ENCODE measurements around the gene NTM.

GRCh38 chr11:131914361-131914774 is 544.0 kb downstream of the NTM start:
- TF ChIP-seq CTCF (IDR thresholded peaks at IDR 0.05; ENCODE audit: control extremely low read depth in 1 of 3, insufficient read depth in 1 of 3, low read depth in 1 of 3, low read length in 3 of 3) (peak in 1 of 3 experiments; percentile 18; a peak in 1 of 4 replicates), RAD21 (IDR thresholded peaks at IDR 0.05 in 1 of 2, conservative IDR thresholded peaks at IDR 0.05 in 1 of 2; ENCODE audit: low read depth in 2 of 2, low read length in 2 of 2) (peak; percentile 27 to 28; a peak in 3 of 4 replicates), EP300 (IDR thresholded peaks at IDR 0.05; ENCODE audit: borderline replicate concordance in 1 of 2, low read depth in 2 of 2, low read length in 2 of 2) (no peak), EZH2 (IDR thresholded peaks at IDR 0.05; ENCODE audit: low read depth, low read length, severe bottlenecking) (no peak), CEBPB (IDR thresholded peaks at IDR 0.05; ENCODE audit: low read depth, low read length) (no peak), RFX5 (IDR thresholded peaks at IDR 0.05; ENCODE audit: borderline replicate concordance, low read depth, low read length) (no peak), POLR2AphosphoS5 (IDR thresholded peaks at IDR 0.05; ENCODE audit: low read depth, low read length) (no peak), CHD2 (IDR thresholded peaks at IDR 0.05; ENCODE audit: low read length) (no peak), PHF8 (conservative IDR thresholded peaks at IDR 0.05; ENCODE audit: low read depth, low read length) (no peak), HDAC6 (IDR thresholded peaks at IDR 0.05; ENCODE audit: low read depth, low read length) (no peak), POLR2A (IDR thresholded peaks at IDR 0.05; ENCODE audit: control extremely low read depth in 1 of 2, low read depth in 2 of 2, low read length in 2 of 2) (no peak), TCF12 (IDR thresholded peaks at IDR 0.05; ENCODE audit: low read depth, low read length) (no peak)
- TF ChIP-seq, protein P1, sequence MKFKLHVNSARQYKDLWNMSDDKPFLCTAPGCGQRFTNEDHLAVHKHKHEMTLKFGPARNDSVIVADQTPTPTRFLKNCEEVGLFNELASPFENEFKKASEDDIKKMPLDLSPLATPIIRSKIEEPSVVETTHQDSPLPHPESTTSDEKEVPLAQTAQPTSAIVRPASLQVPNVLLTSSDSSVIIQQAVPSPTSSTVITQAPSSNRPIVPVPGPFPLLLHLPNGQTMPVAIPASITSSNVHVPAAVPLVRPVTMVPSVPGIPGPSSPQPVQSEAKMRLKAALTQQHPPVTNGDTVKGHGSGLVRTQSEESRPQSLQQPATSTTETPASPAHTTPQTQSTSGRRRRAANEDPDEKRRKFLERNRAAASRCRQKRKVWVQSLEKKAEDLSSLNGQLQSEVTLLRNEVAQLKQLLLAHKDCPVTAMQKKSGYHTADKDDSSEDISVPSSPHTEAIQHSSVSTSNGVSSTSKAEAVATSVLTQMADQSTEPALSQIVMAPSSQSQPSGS (IDR thresholded peaks at IDR 0.05; ENCODE audit: low read length) = no peak
